ENCODE results near the gene SETD2.

GRCh38 chr3:47036145-47036544 is 127.8 kb downstream of the SETD2 start:
- TF ChIP-seq, protein P1, sequence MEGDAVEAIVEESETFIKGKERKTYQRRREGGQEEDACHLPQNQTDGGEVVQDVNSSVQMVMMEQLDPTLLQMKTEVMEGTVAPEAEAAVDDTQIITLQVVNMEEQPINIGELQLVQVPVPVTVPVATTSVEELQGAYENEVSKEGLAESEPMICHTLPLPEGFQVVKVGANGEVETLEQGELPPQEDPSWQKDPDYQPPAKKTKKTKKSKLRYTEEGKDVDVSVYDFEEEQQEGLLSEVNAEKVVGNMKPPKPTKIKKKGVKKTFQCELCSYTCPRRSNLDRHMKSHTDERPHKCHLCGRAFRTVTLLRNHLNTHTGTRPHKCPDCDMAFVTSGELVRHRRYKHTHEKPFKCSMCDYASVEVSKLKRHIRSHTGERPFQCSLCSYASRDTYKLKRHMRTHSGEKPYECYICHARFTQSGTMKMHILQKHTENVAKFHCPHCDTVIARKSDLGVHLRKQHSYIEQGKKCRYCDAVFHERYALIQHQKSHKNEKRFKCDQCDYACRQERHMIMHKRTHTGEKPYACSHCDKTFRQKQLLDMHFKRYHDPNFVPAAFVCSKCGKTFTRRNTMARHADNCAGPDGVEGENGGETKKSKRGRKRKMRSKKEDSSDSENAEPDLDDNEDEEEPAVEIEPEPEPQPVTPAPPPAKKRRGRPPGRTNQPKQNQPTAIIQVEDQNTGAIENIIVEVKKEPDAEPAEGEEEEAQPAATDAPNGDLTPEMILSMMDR (conservative IDR thresholded peaks at IDR 0.05 in 1 of 2, IDR thresholded peaks at IDR 0.05 in 1 of 2; ENCODE audit: low read depth in 1 of 2, low read length in 2 of 2) = no peak
- no peak for TF ChIP-seq EZH2 (IDR thresholded peaks at IDR 0.05; ENCODE audit: low read length, missing control alignments)

Data from fibroblast of lung (primary cell).